Mucosa of rectum (tissue), 2 donors: ENCODE results near the gene GNAQ.

ENCODE experiments used
- H3K27ac ChIP-seq, 2 donors: one replicate each; pipeline ENCODE4 v1.7.0; 2013; ENCODE audit warnings: inconsistent platforms in 2 of 2, low read depth in 2 of 2, low read length in 2 of 2
- H3K27me3 ChIP-seq, 2 donors: one replicate each; pipeline ENCODE4 v1.7.0; 2013; ENCODE audit warnings: low read length in 2 of 2; ENCODE audit not compliant: control insufficient read depth in 2 of 2, insufficient read depth in 2 of 2
- H3K36me3 ChIP-seq, 2 donors: one replicate each; pipeline ENCODE4 v1.7.0; 2013; ENCODE audit warnings: low read length in 2 of 2; ENCODE audit not compliant: control insufficient read depth in 2 of 2, insufficient read depth in 2 of 2
- H3K4me1 ChIP-seq, 2 donors: one replicate each; pipeline ENCODE4 v1.7.0; 2013; ENCODE audit warnings: low read length in 2 of 2, mild to moderate bottlenecking in 1 of 2; ENCODE audit not compliant: control insufficient read depth in 2 of 2, insufficient read depth in 2 of 2
- H3K4me3 ChIP-seq, 2 donors: one replicate each; pipeline ENCODE4 v1.7.0; 2013; ENCODE audit warnings: low read length in 2 of 2
- H3K9ac ChIP-seq, 2 donors: one replicate each; pipeline ENCODE4 v1.7.0; 2013; ENCODE audit warnings: low read length in 2 of 2, low read depth in 1 of 2, mild to moderate bottlenecking in 1 of 2
- H3K9me3 ChIP-seq, 2 donors: one replicate each; pipeline ENCODE4 v1.7.0; 2013; ENCODE audit warnings: low read length in 2 of 2; ENCODE audit not compliant: control insufficient read depth in 2 of 2
- donor health status: healthy.
- donor health status: Normal muscosa, but diverticular disease.

Gene GNAQ

GRCh38 chr9:77935974-77936373, 95.6 kb downstream of the GNAQ start:
- no peaks in the 10 kb centered on the region for H3K27me3 ChIP-seq
- no peak overlapping the region for H3K27ac ChIP-seq
- peaks cover 4 to 7% of the 10 kb centered on the region in 2 donors for H3K4me1 ChIP-seq
- no peaks in the 10 kb centered on the region for H3K36me3 ChIP-seq
- H3K9me3 ChIP-seq = no peaks in the 10 kb centered on the region
- no peak overlapping the region for H3K9ac ChIP-seq
- no peak overlapping the region for H3K4me3 ChIP-seq

GRCh38 chr9:77935211-77935610, 96.4 kb downstream of the GNAQ start:
- H3K27ac ChIP-seq = no peak overlapping the region

GRCh38 chr9:77933976-77934375, 97.6 kb downstream of the GNAQ start:
- no peak overlapping the region for H3K4me3 ChIP-seq
- H3K27me3 ChIP-seq = no peaks in the 10 kb centered on the region
- H3K27ac ChIP-seq = no peak overlapping the region
- H3K9me3 ChIP-seq = no peaks in the 10 kb centered on the region
- H3K9ac ChIP-seq = no peak overlapping the region
- peaks cover 4 to 7% of the 10 kb centered on the region in 2 donors for H3K4me1 ChIP-seq
- H3K36me3 ChIP-seq = no peaks in the 10 kb centered on the region

More at GRCh38 chr9:77935211-77935610, 96.4 kb downstream of the GNAQ start:
- no peak overlapping the region for H3K9ac ChIP-seq
- no peak overlapping the region for H3K4me3 ChIP-seq
- no peaks in the 10 kb centered on the region for H3K36me3 ChIP-seq
- H3K27me3 ChIP-seq = no peaks in the 10 kb centered on the region
- no peaks in the 10 kb centered on the region for H3K9me3 ChIP-seq
- H3K4me1 ChIP-seq = peaks cover 4 to 7% of the 10 kb centered on the region in 2 donors

GRCh38 chr9:77933019-77933418, 98.6 kb downstream of the GNAQ start:
- no peak overlapping the region for H3K9ac ChIP-seq
- H3K9me3 ChIP-seq = no peaks in the 10 kb centered on the region
- H3K27ac ChIP-seq = no peak overlapping the region
- H3K36me3 ChIP-seq = no peaks in the 10 kb centered on the region
- H3K4me1 ChIP-seq = peaks cover 4 to 7% of the 10 kb centered on the region in 2 donors
- no peak overlapping the region for H3K4me3 ChIP-seq
- H3K27me3 ChIP-seq = no peaks in the 10 kb centered on the region

DNA sequence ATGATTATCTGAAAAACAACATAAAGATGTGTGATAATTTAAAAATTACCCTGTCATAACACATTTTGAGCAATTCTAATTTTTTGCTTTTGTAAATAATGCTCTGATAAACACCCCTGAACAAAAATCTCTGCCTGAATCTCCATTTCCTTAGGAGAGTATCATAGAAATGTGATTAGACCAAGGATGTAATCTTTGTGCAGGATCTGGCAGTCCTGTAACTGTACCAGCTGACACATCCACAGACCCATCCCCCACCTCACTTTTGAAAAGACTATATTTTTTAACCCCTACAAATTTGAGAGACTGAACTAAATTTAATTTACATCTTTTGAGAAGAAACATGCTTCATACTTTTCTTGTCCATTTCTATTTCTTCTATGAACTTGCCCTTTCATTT, 101.7 kb downstream of the GNAQ start:
- H3K36me3 ChIP-seq = no peaks in the 10 kb centered on the region
- peaks cover 4 to 10% of the 10 kb centered on the region in 2 donors for H3K4me1 ChIP-seq
- H3K9ac ChIP-seq = no peak overlapping the region
- no peaks in the 10 kb centered on the region for H3K9me3 ChIP-seq
- H3K27ac ChIP-seq = no peak overlapping the region
- no peak overlapping the region for H3K4me3 ChIP-seq
- no peaks in the 10 kb centered on the region for H3K27me3 ChIP-seq

- no peak overlapping the region for H3K27ac ChIP-seq
- H3K4me3 ChIP-seq = no peak overlapping the region
- H3K9me3 ChIP-seq = no peaks in the 10 kb centered on the region
- no peaks in the 10 kb centered on the region for H3K27me3 ChIP-seq
- no peak overlapping the region for H3K9ac ChIP-seq
- H3K4me1 ChIP-seq = peaks cover 3 to 6% of the 10 kb centered on the region in 2 donors
- no peaks in the 10 kb centered on the region for H3K36me3 ChIP-seq
Measured at GRCh38 chr9:77927265-77927664, 104.3 kb downstream of the GNAQ start.

GRCh38 chr9:77926371-77926878, 105.2 kb downstream of the GNAQ start:
- Histone ChIP-seq H3K36me3 (peaks cover 3 to 7% of the 10 kb centered on the region in 2 donors), H3K27ac (no peak overlapping the region), H3K4me3 (no peak overlapping the region), H3K9ac (no peak overlapping the region), H3K4me1 (peaks cover 0 to 3% of the 10 kb centered on the region in 2 donors), H3K9me3 (no peaks in the 10 kb centered on the region), H3K27me3 (no peaks in the 10 kb centered on the region)

DNA sequence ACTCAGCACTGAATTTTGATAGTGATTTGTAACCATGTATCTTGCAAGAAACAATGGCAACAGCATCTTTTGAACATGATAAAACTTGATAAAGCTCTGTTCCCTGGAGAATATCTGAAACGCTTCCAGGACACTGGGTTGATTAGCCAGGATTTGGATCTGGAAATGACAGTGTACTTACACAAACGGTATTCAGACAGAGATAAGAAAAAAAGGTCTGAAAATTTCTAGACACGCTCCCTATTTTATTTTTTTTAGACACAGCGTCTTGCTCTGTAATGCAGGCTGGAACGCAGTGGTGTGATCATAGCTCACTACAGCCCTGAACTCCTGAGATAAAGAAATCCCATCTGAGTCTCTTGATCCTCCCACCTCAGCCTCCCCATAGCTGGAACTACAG, 109.0 kb downstream of the GNAQ start:
- H3K4me1 ChIP-seq = peaks cover 0 to 4% of the 10 kb centered on the region in 2 donors
- H3K36me3 ChIP-seq = peaks cover 13 to 19% of the 10 kb centered on the region in 2 donors
- H3K27ac ChIP-seq = no peak overlapping the region
- H3K4me3 ChIP-seq = no peak overlapping the region
- H3K9ac ChIP-seq = no peak overlapping the region
- H3K9me3 ChIP-seq = no peaks in the 10 kb centered on the region
- H3K27me3 ChIP-seq = no peaks in the 10 kb centered on the region

GRCh38 chr9:77917800-77918199, 113.8 kb downstream of the GNAQ start:
- Histone ChIP-seq H3K9me3 (no peaks in the 10 kb centered on the region), H3K36me3 (peaks cover 13 to 20% of the 10 kb centered on the region in 2 donors), H3K9ac (no peak overlapping the region), H3K4me1 (peaks cover 0 to 4% of the 10 kb centered on the region in 2 donors), H3K27ac (no peak overlapping the region), H3K27me3 (no peaks in the 10 kb centered on the region), H3K4me3 (no peak overlapping the region)

DNA sequence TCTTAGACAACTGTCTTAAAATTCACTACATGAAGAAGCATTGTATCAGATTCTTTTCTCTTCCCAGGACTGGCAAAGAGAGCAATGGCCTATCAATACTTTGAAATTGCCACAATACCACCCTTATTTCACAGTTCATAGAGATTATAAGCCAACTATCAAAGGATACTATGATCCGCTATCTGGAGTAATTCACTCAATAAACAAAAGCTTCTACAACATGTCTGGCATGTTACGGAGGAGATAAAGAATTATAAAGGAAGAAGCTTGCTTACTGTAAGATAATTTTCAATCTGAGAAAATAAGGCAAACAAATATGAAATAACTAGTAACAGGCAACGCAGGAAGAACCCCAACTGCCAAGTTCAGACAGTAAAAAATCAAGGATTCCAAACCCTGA, 114.8 kb downstream of the GNAQ start:
- no peaks in the 10 kb centered on the region for H3K9me3 ChIP-seq

GRCh38 chr9:77916410-77916819, 115.2 kb downstream of the GNAQ start:
- Histone ChIP-seq H3K9me3 (no peaks in the 10 kb centered on the region), H3K27me3 (no peaks in the 10 kb centered on the region), H3K4me3 (no peak overlapping the region), H3K9ac (no peak overlapping the region), H3K36me3 (peaks cover 11 to 13% of the 10 kb centered on the region in 2 donors), H3K27ac (no peak overlapping the region), H3K4me1 (peaks cover 0 to 4% of the 10 kb centered on the region in 2 donors)

More for the DNA sequence above, 114.8 kb downstream of the GNAQ start:
- Histone ChIP-seq H3K36me3 (peaks cover 13 to 17% of the 10 kb centered on the region in 2 donors), H3K27ac (no peak overlapping the region), H3K27me3 (no peaks in the 10 kb centered on the region), H3K4me1 (peaks cover 0 to 4% of the 10 kb centered on the region in 2 donors), H3K4me3 (no peak overlapping the region), H3K9ac (no peak overlapping the region)
